HFF-Myc (cell line): ENCODE results near the gene NUDT7.

Experiments used
- DNase-seq: peaks from one replicate; pipeline ENCODE4 v3.0.0-alpha.2; 2011; ENCODE audit warnings: low read depth; ENCODE audit errors: extremely low read depth
- H3K4me3 ChIP-seq: replicated peaks from 2 replicates; pipeline ENCODE4 v1.5.1; 2011; ENCODE audit warnings: low read depth, mild to moderate bottlenecking, control low read depth, low read length
- TF ChIP-seq, protein P1 (sequence below): IDR thresholded peaks from 2 replicates; pipeline ENCODE4 v1.5.1; 2012; ENCODE audit warnings: mild to moderate bottlenecking, low read depth, low read length, control low read depth; ENCODE audit errors: missing control alignments

NUDT7 gene

DNA sequence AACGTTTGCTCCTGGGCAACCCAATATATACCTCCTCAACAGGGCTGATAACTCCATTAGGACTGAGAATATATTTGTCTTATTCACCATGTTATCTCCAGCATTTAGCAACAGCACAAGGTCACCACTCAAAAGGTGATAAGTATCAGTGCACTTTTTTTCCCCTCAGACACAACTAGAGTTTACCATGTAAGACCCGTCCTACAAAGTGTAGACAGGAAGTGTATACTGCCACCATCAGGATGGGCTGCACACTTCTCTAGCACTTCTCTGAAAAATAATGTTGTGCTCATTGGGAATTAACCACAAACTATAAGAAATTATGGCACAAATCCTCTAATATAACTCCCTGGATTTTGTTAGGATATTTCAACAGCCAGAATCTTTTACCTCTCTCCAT is 60.4 kb downstream of the NUDT7 start:
- TF ChIP-seq, protein P1, sequence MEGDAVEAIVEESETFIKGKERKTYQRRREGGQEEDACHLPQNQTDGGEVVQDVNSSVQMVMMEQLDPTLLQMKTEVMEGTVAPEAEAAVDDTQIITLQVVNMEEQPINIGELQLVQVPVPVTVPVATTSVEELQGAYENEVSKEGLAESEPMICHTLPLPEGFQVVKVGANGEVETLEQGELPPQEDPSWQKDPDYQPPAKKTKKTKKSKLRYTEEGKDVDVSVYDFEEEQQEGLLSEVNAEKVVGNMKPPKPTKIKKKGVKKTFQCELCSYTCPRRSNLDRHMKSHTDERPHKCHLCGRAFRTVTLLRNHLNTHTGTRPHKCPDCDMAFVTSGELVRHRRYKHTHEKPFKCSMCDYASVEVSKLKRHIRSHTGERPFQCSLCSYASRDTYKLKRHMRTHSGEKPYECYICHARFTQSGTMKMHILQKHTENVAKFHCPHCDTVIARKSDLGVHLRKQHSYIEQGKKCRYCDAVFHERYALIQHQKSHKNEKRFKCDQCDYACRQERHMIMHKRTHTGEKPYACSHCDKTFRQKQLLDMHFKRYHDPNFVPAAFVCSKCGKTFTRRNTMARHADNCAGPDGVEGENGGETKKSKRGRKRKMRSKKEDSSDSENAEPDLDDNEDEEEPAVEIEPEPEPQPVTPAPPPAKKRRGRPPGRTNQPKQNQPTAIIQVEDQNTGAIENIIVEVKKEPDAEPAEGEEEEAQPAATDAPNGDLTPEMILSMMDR = peak; percentile 20
- H3K4me3 ChIP-seq = no peak overlapping the region
- DNase-seq = no peak

DNA sequence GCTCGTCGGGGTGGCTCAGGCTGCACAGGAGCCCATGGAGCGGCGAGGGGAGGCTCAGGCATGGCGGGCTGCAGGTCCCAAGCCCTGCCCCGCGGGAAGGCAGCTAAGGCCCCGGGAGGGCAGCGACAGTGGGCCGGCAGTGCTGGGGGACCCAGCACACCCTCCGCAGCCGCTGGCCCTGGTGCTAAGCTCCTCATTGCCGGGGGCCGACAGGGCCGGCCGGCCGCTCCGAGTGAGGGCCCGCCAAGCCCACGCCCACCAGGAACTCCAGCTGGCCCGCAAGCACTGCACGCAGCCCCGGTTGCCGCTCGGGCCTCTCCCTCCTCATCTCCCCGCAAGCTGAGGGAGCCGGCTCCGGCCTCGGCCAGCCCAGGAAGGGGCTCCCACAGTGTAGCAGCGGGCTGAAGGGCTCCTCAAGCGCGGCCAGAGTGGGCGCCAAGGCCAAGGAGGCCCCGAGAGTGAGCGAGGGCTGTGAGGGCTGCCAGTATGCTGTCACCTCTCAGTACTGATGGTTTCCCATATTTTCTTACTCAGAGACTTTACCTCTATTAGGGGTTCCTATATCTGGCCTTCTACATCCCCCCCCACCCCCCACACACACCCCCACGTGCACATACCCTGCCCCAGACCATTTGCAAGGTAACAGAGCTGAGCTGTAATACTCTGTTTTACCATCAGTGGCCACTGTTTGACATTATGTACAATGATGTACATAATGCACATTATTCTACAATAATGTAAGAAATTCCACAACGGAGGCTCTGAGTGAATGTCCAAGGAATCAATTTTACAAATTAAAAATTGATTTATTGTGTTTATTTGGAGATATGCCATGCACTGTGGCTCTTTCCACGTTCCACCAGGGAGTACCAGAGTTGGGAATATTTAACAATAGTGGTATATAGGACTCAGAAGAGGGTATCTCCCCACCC is 62.4 kb downstream of the NUDT7 start:
- no peak overlapping the region for H3K4me3 ChIP-seq
- TF ChIP-seq, protein P1 = no peak
- no peak for DNase-seq

DNA sequence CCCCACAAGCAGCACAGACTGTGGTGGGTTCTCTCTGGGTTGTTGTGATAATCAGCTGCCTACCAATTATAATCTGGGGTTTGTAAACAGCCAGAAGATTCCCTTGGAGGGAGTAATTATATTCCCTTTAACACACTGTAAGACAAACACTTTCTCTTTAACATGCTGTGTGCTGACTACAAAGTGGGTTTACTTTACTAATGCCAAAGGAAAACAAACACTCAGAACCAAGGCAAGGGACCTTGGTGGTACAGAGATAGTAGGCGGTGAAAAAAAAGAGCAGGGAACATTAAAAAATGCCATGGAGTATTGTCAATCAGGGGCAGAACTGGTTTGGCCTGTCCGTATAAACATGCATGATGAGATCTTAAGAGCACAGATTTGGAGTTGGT is 63.1 kb downstream of the NUDT7 start:
- TF ChIP-seq, protein P1 = no peak
- no peak for DNase-seq
- no peak overlapping the region for H3K4me3 ChIP-seq

DNA sequence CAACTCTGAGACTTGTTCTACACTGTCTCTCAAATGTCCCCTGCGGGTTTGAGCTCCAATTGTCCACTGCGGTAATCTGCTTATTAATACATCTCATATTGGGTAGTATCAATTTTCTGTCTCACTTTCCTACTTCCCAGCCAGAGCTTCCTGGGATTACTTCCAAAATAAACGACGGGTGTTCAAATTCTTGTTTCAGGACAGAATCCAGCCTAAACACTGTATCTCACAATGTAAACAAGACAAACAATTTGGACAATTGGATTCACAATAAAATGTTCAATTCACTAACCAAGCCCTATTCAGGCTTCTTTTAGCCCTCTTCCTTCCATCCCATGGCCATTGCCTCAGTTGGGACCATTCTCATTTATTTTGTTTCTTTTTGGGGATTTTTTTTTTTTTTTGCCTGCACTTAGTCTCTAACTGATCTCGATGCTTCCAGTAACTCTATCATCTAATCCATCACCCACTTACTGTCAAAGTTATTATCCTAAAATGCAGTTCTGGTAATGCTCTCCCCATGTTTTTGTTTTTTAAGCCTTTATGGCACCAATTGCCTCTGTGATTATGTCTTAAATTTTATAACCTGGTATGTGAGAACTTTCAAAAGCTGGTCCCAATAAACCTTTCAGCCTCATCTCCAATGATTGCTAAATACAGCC is 64.0 kb downstream of the NUDT7 start:
- DNase-seq = no peak
- no peak overlapping the region for H3K4me3 ChIP-seq
- TF ChIP-seq, protein P1 = no peak

DNA sequence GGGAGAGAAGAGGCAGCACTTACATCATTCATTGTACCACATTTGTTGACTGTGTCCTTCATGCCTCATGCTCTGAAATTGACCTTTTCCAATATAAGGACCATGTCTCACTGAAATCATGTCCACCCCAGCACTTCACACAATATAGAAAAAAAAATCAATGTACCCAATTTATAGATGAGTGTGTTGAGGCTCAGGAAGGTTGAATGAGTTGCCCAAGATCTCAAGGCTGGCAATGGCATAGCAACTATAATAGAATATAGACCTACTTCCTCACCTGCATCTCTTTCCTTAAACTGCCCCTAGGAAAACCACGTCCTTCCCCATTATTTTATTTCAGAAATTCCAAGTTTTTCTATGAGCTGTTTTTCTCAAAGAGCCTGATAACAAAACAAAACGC is 65.1 kb downstream of the NUDT7 start:
- H3K4me3 ChIP-seq = no peak overlapping the region
- DNase-seq = no peak
- TF ChIP-seq, protein P1 = no peak

DNA sequence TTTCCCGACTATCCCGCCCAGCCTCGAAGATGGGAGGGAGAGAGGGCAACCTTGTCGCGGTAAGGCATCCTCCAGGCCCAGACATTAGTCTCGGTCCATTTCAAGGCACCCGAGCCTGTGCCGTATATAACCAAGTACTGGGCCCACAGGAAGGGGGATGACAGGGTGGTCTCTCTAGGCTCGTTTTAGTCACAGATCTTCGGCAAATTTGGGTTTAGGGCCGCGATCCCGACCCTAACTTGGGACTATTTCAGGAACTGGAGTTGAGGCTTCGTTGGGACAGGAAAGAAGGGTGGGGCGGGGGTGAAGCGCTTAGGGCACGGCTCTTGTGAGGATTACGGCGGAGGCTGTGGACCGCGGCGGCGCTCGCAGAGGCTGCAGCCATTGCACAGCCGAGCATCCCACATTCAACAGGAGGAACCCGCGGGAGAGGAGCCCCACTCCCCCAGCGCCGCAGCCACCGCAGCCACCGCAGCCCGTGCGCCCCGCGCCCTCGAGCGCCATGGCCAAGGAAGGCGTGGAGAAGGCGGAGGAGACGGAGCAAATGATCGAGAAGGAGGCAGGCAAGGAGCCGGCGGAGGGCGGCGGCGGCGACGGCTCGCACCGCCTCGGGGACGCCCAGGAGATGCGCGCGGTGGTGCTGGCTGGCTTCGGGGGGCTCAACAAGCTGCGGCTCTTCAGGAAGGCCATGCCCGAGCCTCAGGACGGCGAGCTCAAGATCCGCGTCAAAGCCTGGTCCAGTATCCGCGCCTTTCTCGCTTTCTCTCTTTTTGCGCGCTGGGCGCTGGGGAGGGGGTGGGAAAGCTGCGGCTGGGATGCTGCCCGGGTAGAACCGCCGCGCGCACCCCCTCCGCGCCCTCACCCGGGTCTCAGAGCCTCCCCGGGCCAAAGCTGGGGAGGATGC is 66.1 kb downstream of the NUDT7 start, which contains the start of gene VAT1L:
Gene VAT1L, plus strand, starts transcription at position 384 of the 904 bp plus-strand sequence. Its CDS starts 119 bp downstream, at position 503.
- DNase-seq = no peak
- peak within 1 kb of the TSS; percentile 44 for H3K4me3 ChIP-seq
- TF ChIP-seq, protein P1 = no peak
